HEK293T (cell line): ENCODE measurements around the gene HLA-E.

Source experiments
- ELF4 ChIP-seq: fragments of 450-650 bp; IDR thresholded peaks from 2 replicates; pipeline ENCODE4 v1.6.1; 2017; ENCODE audit warnings: antibody characterized with exemption
- PKNOX1 ChIP-seq: fragments of 450-650 bp; IDR thresholded peaks from 2 replicates; pipeline ENCODE4 v1.6.1; 2016
- TARDBP ChIP-seq: fragments of 450-650 bp; IDR thresholded peaks from 2 replicates; pipeline ENCODE4 v1.6.1; 2016

- TF ChIP-seq ELF4, result 0 out of 2 replicates have a peak, but pooled peaks have one; percentile 14
- TF ChIP-seq PKNOX1, result no peak
- no peak for TF ChIP-seq TARDBP
Observed at GRCh38 chr6:30515944-30516753, 26.8 kb downstream of the HLA-E start.
